Uterus (tissue), 4 donors: ENCODE measurements around the gene NOTO. TPM values are rescaled to one million over a fixed set of nuclear protein-coding genes. Genes with fewer than 3 reads are reported as not detected.
"Not testable (repeated sequence)": the region's sequence is repeated elsewhere in the genome, so short reads cannot be mapped to it uniquely, and the experiment has no call there.

Source experiments
- DNase-seq, 2 donors: peaks; one replicate each; pipeline ENCODE4 v3.0.0-alpha.2; 2019 to 2020
- H3K27ac ChIP-seq, 2 donors: fragments of 200-600 bp; sonication (generic); 1 replicate in 1 of 2; 2 replicates in 1 of 2; pipeline ENCODE4 v1.5.1; 2016 to 2018
- H3K27me3 ChIP-seq, 2 donors: fragments of 200-600 bp; sonication (generic); one replicate each; pipeline ENCODE4 v1.5.1; 2018 to 2019; ENCODE audit warnings: control low read depth in 1 of 2
- H3K36me3 ChIP-seq, 2 donors: fragments of 200-600 bp; sonication (generic); one replicate each; pipeline ENCODE4 v1.5.1; 2019; ENCODE audit warnings: control low read depth in 1 of 2
- H3K4me1 ChIP-seq, 2 donors: fragments of 200-600 bp; sonication (generic); one replicate each; pipeline ENCODE4 v1.5.1; 2018 to 2019; ENCODE audit warnings: control low read depth in 1 of 2
- H3K4me3 ChIP-seq, 2 donors: fragments of 200-600 bp; sonication (generic); 1 replicate in 1 of 2; 2 replicates in 1 of 2; pipeline ENCODE4 v1.5.1; 2018 to 2019; ENCODE audit warnings: mild to moderate bottlenecking in 1 of 2
- H3K9me3 ChIP-seq, 2 donors: fragments of 200-600 bp; sonication (generic); one replicate each; pipeline ENCODE4 v1.5.1; 2019; ENCODE audit warnings: control low read depth in 1 of 2
- POLR2A ChIP-seq, 2 donors: fragments of 450-650 bp; IDR thresholded peaks; one replicate each; pipeline ENCODE4 v1.6.1; 2016; ENCODE audit warnings: antibody characterized with exemption in 2 of 2, mild to moderate bottlenecking in 1 of 2, moderate library complexity in 1 of 2
- intact Hi-C: fragments of 100-400 bp; cut with DNase I; formaldehyde crosslinking; loops from one replicate; pipeline ENCODE4 v1.15.1; 2023; ENCODE audit warnings: low total_unique reads
- total RNA-seq, 4 donors: library from RNA; depleted of rRNA in 3 of 4; stranded (reverse); fragments of >200 nt in 3 of 4; gene quantifications; one replicate each; pipeline versions ENCODE4 v1.1.0 to v1.2.4, GENCODE V29; 2014 to 2023
- TF ChIP-seq, protein P1 (sequence below), 4 experiments: fragments of 200-600 bp in 2 of 4; fragments of 450-650 bp in 2 of 4; sonication (generic) in 2 of 4; IDR thresholded peaks; one replicate each; pipeline ENCODE4 v1.5.1; 2016 to 2019; ENCODE audit warnings: antibody characterized with exemption in 4 of 4, mild to moderate bottlenecking in 2 of 4, moderate library complexity in 1 of 4
- donor health status: DM: yes; HTN: yes; CAD: no.

NOTO gene
- total RNA-seq, 4 donors from 2014 or later, result not detected

GRCh38 chr2:73187549-73187948 lies 14.8 kb upstream of the NOTO start:
- no peak for DNase-seq
- H3K9me3 ChIP-seq, result no peaks in the 10 kb centered on the region
- no peak overlapping the region for H3K27ac ChIP-seq
- intact Hi-C loops, result no loop called here
- no peaks in the 10 kb centered on the region for H3K36me3 ChIP-seq
- no peak overlapping the region for H3K4me3 ChIP-seq
- no peaks in the 10 kb centered on the region for H3K27me3 ChIP-seq
- no peaks in the 10 kb centered on the region for H3K4me1 ChIP-seq
- TF ChIP-seq, protein P1, sequence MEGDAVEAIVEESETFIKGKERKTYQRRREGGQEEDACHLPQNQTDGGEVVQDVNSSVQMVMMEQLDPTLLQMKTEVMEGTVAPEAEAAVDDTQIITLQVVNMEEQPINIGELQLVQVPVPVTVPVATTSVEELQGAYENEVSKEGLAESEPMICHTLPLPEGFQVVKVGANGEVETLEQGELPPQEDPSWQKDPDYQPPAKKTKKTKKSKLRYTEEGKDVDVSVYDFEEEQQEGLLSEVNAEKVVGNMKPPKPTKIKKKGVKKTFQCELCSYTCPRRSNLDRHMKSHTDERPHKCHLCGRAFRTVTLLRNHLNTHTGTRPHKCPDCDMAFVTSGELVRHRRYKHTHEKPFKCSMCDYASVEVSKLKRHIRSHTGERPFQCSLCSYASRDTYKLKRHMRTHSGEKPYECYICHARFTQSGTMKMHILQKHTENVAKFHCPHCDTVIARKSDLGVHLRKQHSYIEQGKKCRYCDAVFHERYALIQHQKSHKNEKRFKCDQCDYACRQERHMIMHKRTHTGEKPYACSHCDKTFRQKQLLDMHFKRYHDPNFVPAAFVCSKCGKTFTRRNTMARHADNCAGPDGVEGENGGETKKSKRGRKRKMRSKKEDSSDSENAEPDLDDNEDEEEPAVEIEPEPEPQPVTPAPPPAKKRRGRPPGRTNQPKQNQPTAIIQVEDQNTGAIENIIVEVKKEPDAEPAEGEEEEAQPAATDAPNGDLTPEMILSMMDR (IDR thresholded peaks at IDR 0.05), result no peak
- no peak for TF ChIP-seq POLR2A (IDR thresholded peaks at IDR 0.05)

- H3K4me1 ChIP-seq, result no peaks in the 10 kb centered on the region
- H3K36me3 ChIP-seq, result no peaks in the 10 kb centered on the region
- peaks cover 4 to 5% of the 10 kb centered on the region in 2 donors for H3K27me3 ChIP-seq
These were observed 4.8 kb upstream of the NOTO start for GRCh38 chr2:73197579-73197978.

DNA sequence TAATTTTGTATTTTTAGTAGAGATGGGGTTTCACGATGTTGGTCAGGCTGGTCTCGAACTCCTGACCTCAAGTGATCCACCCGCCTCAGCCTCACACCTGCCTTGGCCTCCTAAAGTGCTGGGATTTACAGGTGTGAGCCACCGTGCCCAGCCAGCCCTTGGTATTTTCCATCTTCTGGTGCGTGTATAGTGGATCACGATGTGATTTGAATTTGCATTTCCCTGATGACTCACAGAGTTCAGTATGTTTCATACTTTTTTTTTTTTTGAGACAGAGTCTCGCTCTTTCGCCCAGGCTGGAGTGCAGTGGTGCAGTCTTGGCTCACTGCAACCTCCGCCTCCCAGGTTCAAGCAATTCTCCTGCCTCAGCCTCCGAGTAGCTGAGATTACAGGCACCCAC lies 2.1 kb upstream of the NOTO start:
- peaks cover 12 to 19% of the 10 kb centered on the region in 2 donors for H3K27me3 ChIP-seq
- H3K4me3 ChIP-seq, DNase-seq, H3K9me3 ChIP-seq, H3K36me3 ChIP-seq, H3K4me1 ChIP-seq, H3K27ac ChIP-seq, intact Hi-C loops: not testable (repeated sequence)

More at GRCh38 chr2:73197579-73197978, 4.8 kb upstream of the NOTO start:
- no peaks in the 10 kb centered on the region for H3K9me3 ChIP-seq
- intact Hi-C loops, result no loop called here
- H3K27ac ChIP-seq, result no peak overlapping the region
- TF ChIP-seq, protein P1 (IDR thresholded peaks at IDR 0.05), result no peak
- no peak for TF ChIP-seq POLR2A (IDR thresholded peaks at IDR 0.05)
- H3K4me3 ChIP-seq, result no peak overlapping the region
- DNase-seq, result no peak

GRCh38 chr2:73203055-73203681 lies 794 bp downstream of the NOTO start:
- DNase-seq, result no peak
- Histone ChIP-seq H3K4me3 (no peak overlapping the region), H3K9me3 (no peaks in the 10 kb centered on the region), H3K4me1 (no peaks in the 10 kb centered on the region), H3K27ac (no peak overlapping the region), H3K36me3 (no peaks in the 10 kb centered on the region), H3K27me3 (peaks cover 12 to 28% of the 10 kb centered on the region in 2 donors)
- TF ChIP-seq, protein P1 (IDR thresholded peaks at IDR 0.05), result no peak
- TF ChIP-seq POLR2A (IDR thresholded peaks at IDR 0.05), result no peak
- intact Hi-C loops, result no loop called here

GRCh38 chr2:73205611-73206010 lies 3.2 kb downstream of the NOTO start:
- no peaks in the 10 kb centered on the region for H3K36me3 ChIP-seq

More at GRCh38 chr2:73205611-73206010, 3.2 kb downstream of the NOTO start:
- H3K4me3 ChIP-seq, result no peak overlapping the region
- no peak for TF ChIP-seq POLR2A (IDR thresholded peaks at IDR 0.05)
- TF ChIP-seq, protein P1 (IDR thresholded peaks at IDR 0.05), result no peak
- intact Hi-C loops, result no loop called here
- no peaks in the 10 kb centered on the region for H3K4me1 ChIP-seq
- peaks cover 12 to 28% of the 10 kb centered on the region in 2 donors for H3K27me3 ChIP-seq
- no peak overlapping the region for H3K27ac ChIP-seq
- no peaks in the 10 kb centered on the region for H3K9me3 ChIP-seq
- no peak for DNase-seq
